ENCODE results near the gene CBX7.

DNA sequence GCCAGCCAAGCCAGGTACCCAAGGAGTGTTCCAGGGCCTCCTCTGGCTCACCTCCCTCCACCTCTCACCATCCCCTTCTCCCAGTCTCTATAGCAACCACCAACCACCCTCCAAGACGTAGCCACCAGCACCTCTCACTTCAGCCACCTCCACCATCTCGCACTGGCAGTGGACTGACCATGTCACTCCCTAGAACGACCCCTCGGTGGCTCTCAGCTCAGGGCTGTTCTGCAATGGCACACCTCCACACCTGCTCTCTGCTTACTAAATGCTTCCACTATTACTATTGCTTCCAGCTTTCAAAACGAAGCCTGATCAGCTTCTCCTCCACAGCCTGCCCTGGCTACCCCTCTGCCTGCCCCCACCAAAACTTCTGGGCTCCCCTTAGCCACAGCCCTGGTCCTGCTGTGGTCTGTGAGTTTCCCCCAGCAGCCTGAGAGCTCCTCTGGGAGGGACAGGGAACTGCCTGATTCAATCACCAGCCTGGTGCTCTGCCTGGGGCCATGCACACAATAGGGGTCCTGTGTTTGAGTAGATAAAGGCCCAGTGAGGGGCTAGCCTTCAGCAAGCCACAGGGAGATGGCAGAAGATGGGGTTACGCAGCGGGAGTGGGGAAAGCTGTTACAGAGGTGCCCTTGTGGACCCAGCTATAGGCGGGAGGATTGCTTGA is 17.5 kb upstream of the CBX7 start:
- TF ChIP-seq, protein P1, sequence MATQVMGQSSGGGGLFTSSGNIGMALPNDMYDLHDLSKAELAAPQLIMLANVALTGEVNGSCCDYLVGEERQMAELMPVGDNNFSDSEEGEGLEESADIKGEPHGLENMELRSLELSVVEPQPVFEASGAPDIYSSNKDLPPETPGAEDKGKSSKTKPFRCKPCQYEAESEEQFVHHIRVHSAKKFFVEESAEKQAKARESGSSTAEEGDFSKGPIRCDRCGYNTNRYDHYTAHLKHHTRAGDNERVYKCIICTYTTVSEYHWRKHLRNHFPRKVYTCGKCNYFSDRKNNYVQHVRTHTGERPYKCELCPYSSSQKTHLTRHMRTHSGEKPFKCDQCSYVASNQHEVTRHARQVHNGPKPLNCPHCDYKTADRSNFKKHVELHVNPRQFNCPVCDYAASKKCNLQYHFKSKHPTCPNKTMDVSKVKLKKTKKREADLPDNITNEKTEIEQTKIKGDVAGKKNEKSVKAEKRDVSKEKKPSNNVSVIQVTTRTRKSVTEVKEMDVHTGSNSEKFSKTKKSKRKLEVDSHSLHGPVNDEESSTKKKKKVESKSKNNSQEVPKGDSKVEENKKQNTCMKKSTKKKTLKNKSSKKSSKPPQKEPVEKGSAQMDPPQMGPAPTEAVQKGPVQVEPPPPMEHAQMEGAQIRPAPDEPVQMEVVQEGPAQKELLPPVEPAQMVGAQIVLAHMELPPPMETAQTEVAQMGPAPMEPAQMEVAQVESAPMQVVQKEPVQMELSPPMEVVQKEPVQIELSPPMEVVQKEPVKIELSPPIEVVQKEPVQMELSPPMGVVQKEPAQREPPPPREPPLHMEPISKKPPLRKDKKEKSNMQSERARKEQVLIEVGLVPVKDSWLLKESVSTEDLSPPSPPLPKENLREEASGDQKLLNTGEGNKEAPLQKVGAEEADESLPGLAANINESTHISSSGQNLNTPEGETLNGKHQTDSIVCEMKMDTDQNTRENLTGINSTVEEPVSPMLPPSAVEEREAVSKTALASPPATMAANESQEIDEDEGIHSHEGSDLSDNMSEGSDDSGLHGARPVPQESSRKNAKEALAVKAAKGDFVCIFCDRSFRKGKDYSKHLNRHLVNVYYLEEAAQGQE (IDR thresholded peaks at IDR 0.05; ENCODE audit: borderline replicate concordance), result no peak
- TF ChIP-seq TAF1 (IDR thresholded peaks at IDR 0.05; ENCODE audit: low read depth) (no peak), RAD21 (conservative IDR thresholded peaks at IDR 0.05) (no peak), POLR2AphosphoS5 (IDR thresholded peaks at IDR 0.05) (no peak), EZH2 (IDR thresholded peaks at IDR 0.05; ENCODE audit: borderline replicate concordance, insufficient read depth, low read length, poor library complexity, severe bottlenecking) (no peak), SMC3 (conservative IDR thresholded peaks at IDR 0.05; ENCODE audit: poor library complexity) (no peak)
- TF ChIP-seq, protein P2, sequence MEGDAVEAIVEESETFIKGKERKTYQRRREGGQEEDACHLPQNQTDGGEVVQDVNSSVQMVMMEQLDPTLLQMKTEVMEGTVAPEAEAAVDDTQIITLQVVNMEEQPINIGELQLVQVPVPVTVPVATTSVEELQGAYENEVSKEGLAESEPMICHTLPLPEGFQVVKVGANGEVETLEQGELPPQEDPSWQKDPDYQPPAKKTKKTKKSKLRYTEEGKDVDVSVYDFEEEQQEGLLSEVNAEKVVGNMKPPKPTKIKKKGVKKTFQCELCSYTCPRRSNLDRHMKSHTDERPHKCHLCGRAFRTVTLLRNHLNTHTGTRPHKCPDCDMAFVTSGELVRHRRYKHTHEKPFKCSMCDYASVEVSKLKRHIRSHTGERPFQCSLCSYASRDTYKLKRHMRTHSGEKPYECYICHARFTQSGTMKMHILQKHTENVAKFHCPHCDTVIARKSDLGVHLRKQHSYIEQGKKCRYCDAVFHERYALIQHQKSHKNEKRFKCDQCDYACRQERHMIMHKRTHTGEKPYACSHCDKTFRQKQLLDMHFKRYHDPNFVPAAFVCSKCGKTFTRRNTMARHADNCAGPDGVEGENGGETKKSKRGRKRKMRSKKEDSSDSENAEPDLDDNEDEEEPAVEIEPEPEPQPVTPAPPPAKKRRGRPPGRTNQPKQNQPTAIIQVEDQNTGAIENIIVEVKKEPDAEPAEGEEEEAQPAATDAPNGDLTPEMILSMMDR (IDR thresholded peaks at IDR 0.05; ENCODE audit: poor library complexity, severe bottlenecking), result no peak

All from neural cell (in vitro differentiated cells).